ENCODE data around the gene ERICH4.

Gene ERICH4

DNA sequence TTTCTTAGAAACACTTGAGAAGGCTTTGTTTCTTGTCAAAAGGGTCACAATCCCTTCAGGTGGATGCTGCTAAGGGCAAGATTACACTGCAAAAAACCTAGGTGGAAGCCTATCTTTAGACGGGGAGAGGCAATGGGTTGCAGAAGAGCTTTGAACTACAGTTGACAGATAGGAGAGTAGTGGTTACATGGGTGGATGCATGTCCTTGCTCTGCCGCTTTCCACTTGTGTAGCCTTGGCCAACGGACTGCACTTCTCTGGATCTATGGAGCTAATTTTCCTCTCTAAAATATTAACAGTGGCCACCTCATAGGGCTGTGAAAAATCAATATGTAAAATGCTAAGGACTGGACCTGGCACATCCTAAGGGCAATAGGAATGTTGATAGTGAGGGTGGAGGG, 44.4 kb upstream of the ERICH4 start:
- peak overlapping the region; percentile 89 for H3K4me2 ChIP-seq (ENCODE audit: low read length)
- H3K9ac ChIP-seq (ENCODE audit: low read length): no peak overlapping the region
- H4K12ac ChIP-seq (ENCODE audit: low read depth, low read length): no peak overlapping the region
- H2AFZ ChIP-seq (ENCODE audit: insufficient read depth, low read length, poor library complexity): no peak overlapping the region
- H2BK120ac ChIP-seq (ENCODE audit: insufficient read depth, low read length, poor library complexity): no peak overlapping the region
- WGBS (ENCODE audit: extremely low coverage, insufficient coverage, insufficient read length): no CpG with 5 or more reads among the region's 3 CpGs
- H3K79me1 ChIP-seq (ENCODE audit: low read length): peaks cover 4% of the 10 kb centered on the region
- H3K4ac ChIP-seq (ENCODE audit: low read depth, low read length): no peak overlapping the region
- peak overlapping the region; percentile 55 for H3K18ac ChIP-seq (ENCODE audit: low read length)
- no peak overlapping the region for H3K4me3 ChIP-seq (ENCODE audit: low read depth, low read length)
- no peak overlapping the region for H3K14ac ChIP-seq (ENCODE audit: low read length)
- no peak overlapping the region for H2BK5ac ChIP-seq (ENCODE audit: low read depth, low read length, poor library complexity)
- DNase-seq: no peak
- H3K4me1 ChIP-seq (ENCODE audit: control insufficient read depth in 1 of 2, insufficient read depth in 2 of 2, low read length in 2 of 2): peaks cover 3% of the 10 kb centered on the region in 2 experiments
- H3K9me3 ChIP-seq (ENCODE audit: insufficient read depth, low read depth, low read length): no peaks in the 10 kb centered on the region
- no peak overlapping the region for H3K27ac ChIP-seq (ENCODE audit: low read depth, low read length)
- no peaks in the 10 kb centered on the region for H3K27me3 ChIP-seq (ENCODE audit: insufficient read depth, low read length)
- no peak overlapping the region for H2AK5ac ChIP-seq (ENCODE audit: low read length)
- no peak overlapping the region for H4K91ac ChIP-seq (ENCODE audit: low read depth, low read length)
- H3K23ac ChIP-seq (ENCODE audit: low read length): no peak overlapping the region
- no peaks in the 10 kb centered on the region for H3K36me3 ChIP-seq (ENCODE audit: control insufficient read depth in 1 of 2, insufficient read depth in 2 of 2, low read length in 2 of 2)
- H2BK12ac ChIP-seq (ENCODE audit: low read length): no peak overlapping the region
- no peak overlapping the region for H4K8ac ChIP-seq (ENCODE audit: low read depth, low read length)
- H3K79me2 ChIP-seq (ENCODE audit: control insufficient read depth, insufficient read depth, low read length, poor library complexity): peaks cover 5% of the 10 kb centered on the region

- WGBS (ENCODE audit: extremely low coverage, insufficient coverage, insufficient read length): no CpG with 5 or more reads among the region's 3 CpGs
- Histone ChIP-seq H3K4me2 (ENCODE audit: low read length) (no peak overlapping the region), H3K9ac (ENCODE audit: low read length) (no peak overlapping the region), H4K12ac (ENCODE audit: low read depth, low read length) (no peak overlapping the region), H4K91ac (ENCODE audit: low read depth, low read length) (no peak overlapping the region), H3K14ac (ENCODE audit: low read length) (no peak overlapping the region), H4K8ac (ENCODE audit: low read depth, low read length) (no peak overlapping the region), H3K36me3 (ENCODE audit: control insufficient read depth in 1 of 2, insufficient read depth in 2 of 2, low read length in 2 of 2) (no peaks in the 10 kb centered on the region), H3K79me2 (ENCODE audit: control insufficient read depth, insufficient read depth, low read length, poor library complexity) (peaks cover 5% of the 10 kb centered on the region), H3K4me1 (ENCODE audit: control insufficient read depth in 1 of 2, insufficient read depth in 2 of 2, low read length in 2 of 2) (peaks cover 3% of the 10 kb centered on the region in 2 experiments), H2AFZ (ENCODE audit: insufficient read depth, low read length, poor library complexity) (no peak overlapping the region), H2BK12ac (ENCODE audit: low read length) (no peak overlapping the region), H3K4me3 (ENCODE audit: low read depth, low read length) (no peak overlapping the region), H2AK5ac (ENCODE audit: low read length) (no peak overlapping the region), H3K18ac (ENCODE audit: low read length) (no peak overlapping the region), H2BK5ac (ENCODE audit: low read depth, low read length, poor library complexity) (no peak overlapping the region), H3K4ac (ENCODE audit: low read depth, low read length) (no peak overlapping the region), H3K79me1 (ENCODE audit: low read length) (peaks cover 4% of the 10 kb centered on the region), H3K9me3 (ENCODE audit: insufficient read depth, low read depth, low read length) (no peaks in the 10 kb centered on the region), H3K27ac (ENCODE audit: low read depth, low read length) (no peak overlapping the region), H2BK120ac (ENCODE audit: insufficient read depth, low read length, poor library complexity) (no peak overlapping the region), H3K23ac (ENCODE audit: low read length) (no peak overlapping the region), H3K27me3 (ENCODE audit: insufficient read depth, low read length) (no peaks in the 10 kb centered on the region)
- no peak for DNase-seq
Observed at GRCh38 chr19:41399091-41399490, 43.9 kb upstream of the ERICH4 start.

GRCh38 chr19:41399525-41399924, 43.4 kb upstream of the ERICH4 start:
- Histone ChIP-seq H3K79me2 (ENCODE audit: control insufficient read depth, insufficient read depth, low read length, poor library complexity) (peaks cover 5% of the 10 kb centered on the region), H2AFZ (ENCODE audit: insufficient read depth, low read length, poor library complexity) (no peak overlapping the region)

GRCh38 chr19:41401483-41401882, 41.5 kb upstream of the ERICH4 start:
- no peak overlapping the region for H2BK5ac ChIP-seq (ENCODE audit: low read depth, low read length, poor library complexity)
- peaks cover 3% of the 10 kb centered on the region in 2 experiments for H3K4me1 ChIP-seq (ENCODE audit: control insufficient read depth in 1 of 2, insufficient read depth in 2 of 2, low read length in 2 of 2)
- no peak overlapping the region for H3K23ac ChIP-seq (ENCODE audit: low read length)
- no peak overlapping the region for H3K18ac ChIP-seq (ENCODE audit: low read length)
- WGBS (ENCODE audit: extremely low coverage, insufficient coverage, insufficient read length): no CpG with 5 or more reads among the region's 4 CpGs
- no peak overlapping the region for H2AFZ ChIP-seq (ENCODE audit: insufficient read depth, low read length, poor library complexity)
- H3K9me3 ChIP-seq (ENCODE audit: insufficient read depth, low read depth, low read length): no peaks in the 10 kb centered on the region
- H2BK120ac ChIP-seq (ENCODE audit: insufficient read depth, low read length, poor library complexity): no peak overlapping the region
- H3K36me3 ChIP-seq (ENCODE audit: control insufficient read depth in 1 of 2, insufficient read depth in 2 of 2, low read length in 2 of 2): no peaks in the 10 kb centered on the region
- no peak overlapping the region for H4K8ac ChIP-seq (ENCODE audit: low read depth, low read length)
- no peak for DNase-seq
- no peaks in the 10 kb centered on the region for H3K27me3 ChIP-seq (ENCODE audit: insufficient read depth, low read length)
- H2AK5ac ChIP-seq (ENCODE audit: low read length): no peak overlapping the region
- H3K79me2 ChIP-seq (ENCODE audit: control insufficient read depth, insufficient read depth, low read length, poor library complexity): peaks cover 5% of the 10 kb centered on the region
- no peak overlapping the region for H3K4me2 ChIP-seq (ENCODE audit: low read length)
- no peak overlapping the region for H3K4ac ChIP-seq (ENCODE audit: low read depth, low read length)
- H3K4me3 ChIP-seq (ENCODE audit: low read depth, low read length): no peak overlapping the region
- no peak overlapping the region for H2BK12ac ChIP-seq (ENCODE audit: low read length)
- peaks cover 4% of the 10 kb centered on the region for H3K79me1 ChIP-seq (ENCODE audit: low read length)
- no peak overlapping the region for H4K12ac ChIP-seq (ENCODE audit: low read depth, low read length)
- no peak overlapping the region for H3K27ac ChIP-seq (ENCODE audit: low read depth, low read length)
- no peak overlapping the region for H3K14ac ChIP-seq (ENCODE audit: low read length)
- H4K91ac ChIP-seq (ENCODE audit: low read depth, low read length): no peak overlapping the region
- no peak overlapping the region for H3K9ac ChIP-seq (ENCODE audit: low read length)

More at GRCh38 chr19:41399525-41399924, 43.4 kb upstream of the ERICH4 start:
- Histone ChIP-seq H3K4ac (ENCODE audit: low read depth, low read length) (no peak overlapping the region), H2BK120ac (ENCODE audit: insufficient read depth, low read length, poor library complexity) (no peak overlapping the region), H4K91ac (ENCODE audit: low read depth, low read length) (no peak overlapping the region), H3K14ac (ENCODE audit: low read length) (no peak overlapping the region), H3K9me3 (ENCODE audit: insufficient read depth, low read depth, low read length) (no peaks in the 10 kb centered on the region), H2BK12ac (ENCODE audit: low read length) (no peak overlapping the region), H3K36me3 (ENCODE audit: control insufficient read depth in 1 of 2, insufficient read depth in 2 of 2, low read length in 2 of 2) (no peaks in the 10 kb centered on the region), H3K9ac (ENCODE audit: low read length) (no peak overlapping the region), H3K27ac (ENCODE audit: low read depth, low read length) (no peak overlapping the region), H3K79me1 (ENCODE audit: low read length) (peaks cover 4% of the 10 kb centered on the region), H3K27me3 (ENCODE audit: insufficient read depth, low read length) (no peaks in the 10 kb centered on the region), H3K18ac (ENCODE audit: low read length) (no peak overlapping the region), H3K4me1 (ENCODE audit: control insufficient read depth in 1 of 2, insufficient read depth in 2 of 2, low read length in 2 of 2) (peaks cover 3% of the 10 kb centered on the region in 2 experiments), H4K8ac (ENCODE audit: low read depth, low read length) (no peak overlapping the region), H2AK5ac (ENCODE audit: low read length) (no peak overlapping the region), H3K23ac (ENCODE audit: low read length) (no peak overlapping the region), H3K4me2 (ENCODE audit: low read length) (no peak overlapping the region), H3K4me3 (ENCODE audit: low read depth, low read length) (no peak overlapping the region), H2BK5ac (ENCODE audit: low read depth, low read length, poor library complexity) (no peak overlapping the region), H4K12ac (ENCODE audit: low read depth, low read length) (no peak overlapping the region)
- WGBS (ENCODE audit: extremely low coverage, insufficient coverage, insufficient read length): no CpG with 5 or more reads among the region's 2 CpGs
- DNase-seq: no peak

Data from trophoblast cell (in vitro differentiated cells and primary cell).